NB4 (cell line): Measurements from ENCODE around the gene SOX8.

Experiments used
- CTCF ChIP-seq: IDR thresholded peaks from one replicate; pipeline ENCODE4 v1.5.1; 2012; ENCODE audit warnings: low read depth, low read length
- MYC ChIP-seq: IDR thresholded peaks from 2 replicates; pipeline ENCODE4 v1.6.1; 2011; ENCODE audit warnings: low read depth, low read length
- POLR2A ChIP-seq: IDR thresholded peaks from 2 replicates; pipeline ENCODE4 v1.6.1; 2011; ENCODE audit warnings: mild to moderate bottlenecking; ENCODE audit not compliant: insufficient read length; ENCODE audit errors: extremely low read depth

DNA sequence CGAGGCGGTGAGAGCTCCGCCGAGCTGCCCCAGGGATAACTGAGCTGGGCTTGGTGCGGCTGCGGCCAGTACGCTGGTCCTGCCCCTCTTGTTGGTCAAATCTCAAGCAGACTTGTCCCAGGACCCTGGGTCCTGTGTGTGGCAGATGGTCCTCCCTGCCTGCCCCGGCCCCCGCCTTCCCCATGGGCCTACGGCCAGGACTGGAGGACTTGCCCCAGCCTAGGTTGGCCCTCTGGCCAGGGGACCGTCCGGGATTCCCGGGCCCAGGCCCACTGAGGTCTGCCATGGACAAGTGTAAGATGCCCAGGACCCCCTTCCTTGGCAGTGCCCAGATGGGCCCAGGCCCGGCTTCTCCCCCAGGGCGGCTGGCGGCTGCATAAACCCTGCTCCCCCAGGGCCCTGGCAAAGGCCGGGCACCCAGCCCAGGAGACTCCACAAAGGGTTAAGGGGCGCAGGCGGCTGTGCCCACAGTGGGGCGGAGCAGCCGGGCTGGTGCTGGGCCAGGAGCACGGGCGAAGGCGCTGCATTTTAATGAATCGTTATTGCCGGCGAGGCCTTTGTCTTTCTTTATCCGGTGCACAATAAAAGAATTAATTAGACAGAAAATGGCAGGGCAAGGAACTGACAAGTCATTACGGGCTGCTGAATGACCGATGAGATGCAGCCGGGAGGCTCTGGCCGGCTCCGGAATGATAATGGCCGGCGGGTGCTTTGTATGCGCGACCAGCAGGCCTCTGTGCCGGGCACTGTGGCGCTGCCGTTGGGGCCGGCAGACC, 9.1 kb downstream of the SOX8 start:
- no peak for TF ChIP-seq CTCF
- no peak for TF ChIP-seq MYC
- TF ChIP-seq POLR2A: no peak
